IMR-90 (cell line): ENCODE measurements around the gene KRT3. TPM values are rescaled to one million over a fixed set of nuclear protein-coding genes. Genes with fewer than 3 reads are reported as not detected.

ENCODE experiments used
- ATAC-seq: fragments of 200-7000 bp; cut with Tn5 transposase; 2 replicates; pipeline ENCODE4 v1.9.1; 2020; ENCODE audit warnings: low read depth, mild to moderate bottlenecking, moderate library complexity
- BruUV-seq: library from RNA; stranded (reverse); fragments of 400-500 nt; replicated peaks from 2 replicates; lab custom pipeline; 2021; lab: Mats Ljungman, UMichigan
- CTCF ChIA-PET: fragments of 300-600 bp; formaldehyde crosslinking; extraction: SDS; loops from one replicate; lab custom pipeline; 2021; ENCODE audit warnings: antibody characterized with exemption; lab: Yijun Ruan, JAX
- POLR2A ChIA-PET: fragments of 300-600 bp; sonication (Branson Sonifier 250); formaldehyde crosslinking; loops from one replicate; lab custom pipeline; 2022; ENCODE audit warnings: antibody characterized with exemption; ENCODE audit not compliant: unreplicated experiment; lab: Charles Lee
- DNase-seq: peaks from one replicate; pipeline ENCODE4 v3.0.0; 2013
- H2AFZ ChIP-seq: replicated peaks from 2 replicates; pipeline ENCODE3; 2013; ENCODE audit warnings: low read length, mild to moderate bottlenecking; ENCODE audit not compliant: poor library complexity
- H2AK5ac ChIP-seq: 2 replicates; pipeline ENCODE4 v1.6.1; 2013; ENCODE audit warnings: low read depth, low read length, inconsistent platforms
- H2AK9ac ChIP-seq: replicated peaks from 2 replicates; pipeline ENCODE3; 2013; ENCODE audit warnings: mild to moderate bottlenecking, low read depth, low read length, moderate library complexity; ENCODE audit not compliant: poor library complexity
- H2BK120ac ChIP-seq: 2 replicates; pipeline ENCODE4 v1.6.1; 2013; ENCODE audit warnings: low read depth, low read length, inconsistent platforms
- H2BK15ac ChIP-seq: 3 replicates; pipeline ENCODE4 v1.6.1; 2013; ENCODE audit warnings: low read depth, low read length, inconsistent platforms
- H2BK20ac ChIP-seq: 2 replicates; pipeline ENCODE4 v1.6.1; 2013; ENCODE audit warnings: low read depth, mild to moderate bottlenecking, inconsistent platforms, low read length, moderate library complexity
- H2BK5ac ChIP-seq: 2 replicates; pipeline ENCODE4 v1.6.1; 2013; ENCODE audit warnings: mild to moderate bottlenecking, low read depth, low read length, inconsistent platforms; ENCODE audit not compliant: poor library complexity, severe bottlenecking
- H3K14ac ChIP-seq: replicated peaks from 2 replicates; pipeline ENCODE4 v1.6.1; 2013; ENCODE audit warnings: low read depth, low read length, inconsistent platforms
- H3K18ac ChIP-seq: 2 replicates; pipeline ENCODE4 v1.6.1; 2013; ENCODE audit warnings: low read depth, low read length, control low read depth
- H3K23ac ChIP-seq: 2 replicates; pipeline ENCODE4 v1.6.1; 2013; ENCODE audit warnings: low read depth, low read length, inconsistent platforms
- H3K27ac ChIP-seq: 2 replicates; pipeline ENCODE4 v1.5.1; 2013; ENCODE audit warnings: mild to moderate bottlenecking, control low read depth, low read length; ENCODE audit not compliant: insufficient read depth
- H3K27me3 ChIP-seq: 2 replicates; pipeline ENCODE4 v1.6.1; 2013; ENCODE audit warnings: low read length; ENCODE audit not compliant: control insufficient read depth, insufficient read depth
- H3K36me3 ChIP-seq: 2 replicates; pipeline ENCODE4 v1.6.1; 2013; ENCODE audit warnings: low read length, mixed read lengths; ENCODE audit not compliant: control insufficient read depth, insufficient read depth
- H3K4ac ChIP-seq: 2 replicates; pipeline ENCODE4 v1.6.1; 2013; ENCODE audit warnings: low read depth, low read length, inconsistent platforms
- H3K4me1 ChIP-seq: 2 replicates; pipeline ENCODE4 v1.6.1; 2013; ENCODE audit warnings: low read length, mixed read lengths; ENCODE audit not compliant: control insufficient read depth, insufficient read depth
- H3K4me2 ChIP-seq: 2 replicates; pipeline ENCODE4 v1.6.1; 2013; ENCODE audit warnings: low read depth, mild to moderate bottlenecking, control low read depth, low read length, moderate library complexity
- H3K4me3 ChIP-seq: 2 replicates; pipeline ENCODE4 v1.5.1; 2013; ENCODE audit warnings: low read depth, mild to moderate bottlenecking, control low read depth, low read length, moderate library complexity; ENCODE audit not compliant: insufficient read depth
- H3K56ac ChIP-seq: 2 replicates; pipeline ENCODE4 v1.6.1; 2013; ENCODE audit warnings: low read length, inconsistent platforms; ENCODE audit not compliant: insufficient read depth; ENCODE audit errors: extremely low read depth
- H3K79me1 ChIP-seq, 2 experiments: 2 replicates each; pipeline ENCODE4 v1.6.1; 2013; ENCODE audit warnings: low read length in 2 of 2, inconsistent platforms in 1 of 2, low read depth in 1 of 2
- H3K9ac ChIP-seq: 2 replicates; pipeline ENCODE4 v1.6.1; 2013; ENCODE audit warnings: low read depth, low read length, control low read depth
- H3K9me1 ChIP-seq: 2 replicates; pipeline ENCODE4 v1.6.1; 2013; ENCODE audit warnings: low read length, inconsistent platforms; ENCODE audit not compliant: insufficient read depth
- H3K9me3 ChIP-seq: 2 replicates; pipeline ENCODE4 v1.6.1; 2013; ENCODE audit warnings: low read length; ENCODE audit not compliant: control insufficient read depth, insufficient read depth
- H4K20me1 ChIP-seq: 2 replicates; pipeline ENCODE4 v1.6.1; 2013; ENCODE audit warnings: low read length, inconsistent platforms; ENCODE audit not compliant: insufficient read depth
- H4K5ac ChIP-seq: 2 replicates; pipeline ENCODE4 v1.6.1; 2013; ENCODE audit warnings: mild to moderate bottlenecking, low read depth, low read length, control low read depth
- H4K8ac ChIP-seq, 2 experiments: 2 replicates each; pipeline ENCODE4 v1.6.1; 2013; ENCODE audit warnings: low read depth in 2 of 2, low read length in 2 of 2, control low read depth in 1 of 2, inconsistent platforms in 1 of 2
- H4K91ac ChIP-seq: 2 replicates; pipeline ENCODE4 v1.6.1; 2013; ENCODE audit warnings: low read depth, low read length, inconsistent platforms; ENCODE audit not compliant: insufficient read depth
- MAFK ChIP-seq: IDR thresholded peaks from 2 replicates; pipeline ENCODE4 v1.6.1; 2012; ENCODE audit warnings: low read depth, low read length, improper control_type of control experiment
- POLR2A ChIP-seq: IDR thresholded peaks from 2 replicates; pipeline ENCODE4 v1.6.1; 2012; ENCODE audit warnings: mild to moderate bottlenecking, low read depth, low read length
- SMC3 ChIP-seq: fragments of 150-350 bp; IDR thresholded peaks from 2 replicates; pipeline ENCODE4 v1.6.1; 2016; ENCODE audit warnings: low read depth, mild to moderate bottlenecking, antibody characterized with exemption, low read length, moderate library complexity
- WGBS, 2 experiments: methylation state at CpG; one replicate each; pipeline versions ENCODE4 v1.1.5 to v1.1.7; 2013; ENCODE audit warnings: missing lambda C conversion rate in 2 of 2; ENCODE audit not compliant: insufficient read length in 1 of 2; ENCODE audit errors: extremely low coverage in 2 of 2; 5-methylcytosine and 5-hydroxymethylcytosine counted together
- dilution Hi-C: fragments of 300-500 bp; cut with HindIII; formaldehyde crosslinking; loops from one replicate; pipeline ENCODE4 v1.14.3; 2018; ENCODE audit warnings: low sequenced_read_pairs; ENCODE audit not compliant: unreplicated experiment
- in situ Hi-C: fragments of 300-500 bp; cut with MboI; formaldehyde crosslinking; loops from 3 replicates; pipeline ENCODE4 v1.14.3; 2019; ENCODE audit warnings: low sequenced_read_pairs, inconsistent platforms, mixed read lengths
- intact Hi-C: fragments of 100-400 bp; cut with micrococcal nuclease; formaldehyde crosslinking; loops from 2 replicates; pipeline ENCODE4 v1.10.0; 2022
- polyA plus RNA-seq, 3 experiments: library from polyadenylated mRNA; depleted of rRNA; stranded (reverse); fragments of >200 nt; gene quantifications; 2 replicates each; pipeline ENCODE4 v1.2.3, GENCODE V29; 2012; ENCODE audit warnings: low replicate concordance in 1 of 3
- total RNA-seq: library from RNA; depleted of rRNA; stranded (reverse); fragments of >200 nt; gene quantifications from 2 replicates; pipeline ENCODE4 v1.2.3, GENCODE V29; 2012

The KRT3 gene
- total and polyA plus RNA-seq, 2 of the 4 experiments (the other 2 are of a cell fraction), result not detected

- POLR2A ChIA-PET, result no interaction called here
- H2AFZ ChIP-seq, result no peak within 1 kb of the TSS
- H3K4me1 ChIP-seq, result no peaks in the 10 kb centered on the region
- H3K9ac ChIP-seq, result no peak within 1 kb of the TSS
- H2AK9ac ChIP-seq, result no peak within 1 kb of the TSS
- WGBS, 2 experiments, result no CpG with 5 or more reads among the region's 8 CpGs
- H2BK15ac ChIP-seq, result no peak within 1 kb of the TSS
- H2BK20ac ChIP-seq, result no peak within 1 kb of the TSS
- dilution Hi-C loops (no loop called here), intact Hi-C loops (no loop called here), in situ Hi-C loops (no loop called here)
- no peaks in the 10 kb centered on the region for H3K36me3 ChIP-seq
- no peak within 1 kb of the TSS for H4K91ac ChIP-seq
- H3K27me3 ChIP-seq, result peaks cover 33% of the 10 kb centered on the region
- H3K23ac ChIP-seq, result no peak within 1 kb of the TSS
- no peak within 1 kb of the TSS for H4K8ac ChIP-seq
- H3K9me1 ChIP-seq, result no peaks in the 10 kb centered on the region
- no peaks in the 10 kb centered on the region for H3K9me3 ChIP-seq
- no peak within 1 kb of the TSS for H4K5ac ChIP-seq
- no peak within 1 kb of the TSS for H3K27ac ChIP-seq
- no peak within 1 kb of the TSS for H3K18ac ChIP-seq
- no peaks in the 10 kb centered on the region for H4K20me1 ChIP-seq
- no TSS peak for BruUV-seq
- H3K4ac ChIP-seq, result no peak within 1 kb of the TSS
- DNase-seq, result no peak
- no peak within 1 kb of the TSS for H3K14ac ChIP-seq
- no peak within 1 kb of the TSS for H3K56ac ChIP-seq
- H2BK120ac ChIP-seq, result no peak within 1 kb of the TSS
- no peak for ATAC-seq
- no peak within 1 kb of the TSS for H3K4me3 ChIP-seq
- no peak within 1 kb of the TSS for H2BK5ac ChIP-seq
- TF ChIP-seq MAFK, result no peak
- TF ChIP-seq SMC3, result no peak
- TF ChIP-seq POLR2A, result no peak
- H2AK5ac ChIP-seq, result no peak within 1 kb of the TSS
- H3K79me1 ChIP-seq, result no peaks in the 10 kb centered on the region
- CTCF ChIA-PET, result no interaction called here
- H3K4me2 ChIP-seq, result no peak within 1 kb of the TSS
Measured at GRCh38 chr12:52776913-52777395, 19.0 kb downstream of the KRT3 start, which contains the start of gene KRT76. TSS of gene KRT76 (minus strand) at chr12:52777345. CDS start at chr12:52777291, 54 bp downstream.
